ENCODE data around the gene PLCB2.

Gene PLCB2

GRCh38 chr15:40302981-40303380 lies 4.8 kb downstream of the PLCB2 start:
- Histone ChIP-seq H3K4me3 (ENCODE audit: low read depth, low read length) (no peak overlapping the region), H3K27ac (ENCODE audit: extremely low read depth, low read depth, low read length) (no peak overlapping the region), H3K4me1 (ENCODE audit: control insufficient read depth, insufficient read depth, low read length) (no peaks in the 10 kb centered on the region), H3K36me3 (ENCODE audit: control insufficient read depth in 2 of 2, insufficient read depth in 1 of 2, low read length in 2 of 2) (no peaks in the 10 kb centered on the region), H3K9me3 (ENCODE audit: control insufficient read depth, insufficient read depth, low read depth, low read length) (no peaks in the 10 kb centered on the region)
- ChIA-PET POLR2A (no interaction called here), CTCF (interaction anchor here (1.1 kb wide), 1 partner anchor 28 kb away, joined by 6 read pairs; no protein-coding TSS in a partner anchor)
- TF ChIP-seq REST (tag by site-specific recombination; IDR thresholded peaks at IDR 0.05), result no peak
- no peak for TF ChIP-seq ZNF140 (tag by site-specific recombination; IDR thresholded peaks at IDR 0.05)
- TF ChIP-seq ZNF292 (tag by site-specific recombination; IDR thresholded peaks at IDR 0.05; ENCODE audit: borderline replicate concordance, low read depth), result no peak

GRCh38 chr15:40302288-40302886 lies 5.3 kb downstream of the PLCB2 start:
- Histone ChIP-seq H3K36me3 (ENCODE audit: control insufficient read depth in 2 of 2, insufficient read depth in 1 of 2, low read length in 2 of 2) (no peaks in the 10 kb centered on the region), H3K27ac (ENCODE audit: extremely low read depth, low read depth, low read length) (no peak overlapping the region), H3K9me3 (ENCODE audit: control insufficient read depth, insufficient read depth, low read depth, low read length) (no peaks in the 10 kb centered on the region), H3K4me3 (ENCODE audit: low read depth, low read length) (no peak overlapping the region), H3K4me1 (ENCODE audit: control insufficient read depth, insufficient read depth, low read length) (no peaks in the 10 kb centered on the region)
- TF ChIP-seq PATZ1 (tag by site-specific recombination; IDR thresholded peaks at IDR 0.05) (no peak), PRDM6 (tag by site-specific recombination; IDR thresholded peaks at IDR 0.05) (no peak), ZNF155 (tag by site-specific recombination; IDR thresholded peaks at IDR 0.05) (no peak), ZNF16 (tag by site-specific recombination; IDR thresholded peaks at IDR 0.05; ENCODE audit: low read depth) (no peak), MZF1 (tag by site-specific recombination; IDR thresholded peaks at IDR 0.05; ENCODE audit: borderline replicate concordance) (no peak), KLF8 (tag by site-specific recombination; IDR thresholded peaks at IDR 0.05) (no peak), GLIS1 (tag by site-specific recombination; IDR thresholded peaks at IDR 0.05) (no peak)
- CTCF ChIA-PET, result interaction anchor here (1.1 to 1.8 kb wide), 3 partner anchors 7 to 27 kb away, joined by 4 to 8 read pairs (median 6); no protein-coding TSS in a partner anchor
- POLR2A ChIA-PET, result no interaction called here

GRCh38 chr15:40301467-40302179 lies 6.1 kb downstream of the PLCB2 start:
- no peaks in the 10 kb centered on the region for H3K4me1 ChIP-seq (ENCODE audit: control insufficient read depth, insufficient read depth, low read length)
- H3K4me3 ChIP-seq (ENCODE audit: low read depth, low read length), result no peak overlapping the region
- CTCF ChIA-PET, result interaction anchor here (0.6 to 1.8 kb wide), 6 partner anchors 8 to 27 kb away, joined by 3 to 8 read pairs (median 4); no protein-coding TSS in a partner anchor
- H3K27ac ChIP-seq (ENCODE audit: extremely low read depth, low read depth, low read length), result no peak overlapping the region
- POLR2A ChIA-PET, result interaction anchor here (1.1 kb wide), 1 partner anchor 10 kb away, joined by 3 read pairs; no protein-coding TSS in a partner anchor
- no peaks in the 10 kb centered on the region for H3K36me3 ChIP-seq (ENCODE audit: control insufficient read depth in 2 of 2, insufficient read depth in 1 of 2, low read length in 2 of 2)
- no peaks in the 10 kb centered on the region for H3K9me3 ChIP-seq (ENCODE audit: control insufficient read depth, insufficient read depth, low read depth, low read length)
- TF ChIP-seq ZSCAN4 (tag by site-specific recombination; IDR thresholded peaks at IDR 0.05), result no peak
- TF ChIP-seq ZNF596 (tag by site-specific recombination; IDR thresholded peaks at IDR 0.05), result no peak
- no peak for TF ChIP-seq ZNF274 (IDR thresholded peaks at IDR 0.05; ENCODE audit: low read length)
- no peak for TF ChIP-seq ZNF274 (tag by site-specific recombination; IDR thresholded peaks at IDR 0.05; ENCODE audit: borderline replicate concordance)
- no peak for TF ChIP-seq KLF1 (tag by site-specific recombination; IDR thresholded peaks at IDR 0.05)
- no peak for TF ChIP-seq ZNF184 (tag by site-specific recombination; IDR thresholded peaks at IDR 0.05)
- no peak for TF ChIP-seq ZNF335 (tag by site-specific recombination; conservative IDR thresholded peaks at IDR 0.05)
- TF ChIP-seq ZNF76 (tag by site-specific recombination; IDR thresholded peaks at IDR 0.05; ENCODE audit: borderline replicate concordance, low read depth), result no peak
- no peak for TF ChIP-seq ZNF621 (tag by site-specific recombination; IDR thresholded peaks at IDR 0.05)
